Stimulated activated naive CD8-positive, alpha-beta T cell treated with anti-CD3 and anti-CD28 coated beads, Interleukin-15, Interleukin-2, amounts not matched to agents 100 U/mL and 50 U/mL, for 24 hours (primary cell): ENCODE results near the gene CCDC40.

Source experiments
- ATAC-seq: fragments of 150-1000 bp; cut with Tn5 transposase; one replicate; pipeline ENCODE4 v1.10.0; 2021
- DNase-seq: peaks from one replicate; pipeline ENCODE4 v3.0.0; 2021

CCDC40 gene

GRCh38 chr17:80115159-80115558, 78.7 kb downstream of the CCDC40 start:
- no peak for DNase-seq
- no peak for ATAC-seq

DNA sequence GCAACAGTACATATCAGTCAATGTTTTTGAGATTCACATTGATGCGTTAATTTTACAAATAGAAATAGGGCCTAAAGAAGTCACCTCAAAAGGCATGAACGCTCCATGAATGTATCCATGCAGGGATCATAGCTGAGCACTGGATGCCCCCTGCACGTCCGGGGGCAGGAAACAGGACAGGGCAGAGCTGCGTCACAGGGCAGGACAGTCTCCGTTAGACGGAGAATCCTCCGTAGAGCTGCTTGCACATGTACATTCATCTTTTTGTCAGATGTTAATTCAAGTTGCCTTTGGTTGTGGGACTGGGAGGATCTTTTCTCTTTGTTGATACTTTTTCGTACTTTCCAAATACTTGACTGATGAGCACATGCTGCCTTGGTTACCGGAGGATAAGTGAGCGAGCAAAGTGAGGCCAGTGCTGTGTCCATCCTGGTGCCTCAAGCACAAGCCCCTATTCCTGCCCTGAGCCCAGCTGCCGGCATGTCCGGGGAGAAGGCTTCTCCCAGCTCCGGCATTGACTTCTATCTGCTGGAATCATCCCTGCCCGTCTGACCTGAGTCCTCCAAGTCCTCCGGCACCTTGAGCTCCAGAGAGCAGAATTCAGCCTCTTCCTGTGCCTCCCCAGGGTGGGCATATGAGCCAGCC, 80.0 kb downstream of the CCDC40 start:
- ATAC-seq (no peak), DNase-seq (no peak)

DNA sequence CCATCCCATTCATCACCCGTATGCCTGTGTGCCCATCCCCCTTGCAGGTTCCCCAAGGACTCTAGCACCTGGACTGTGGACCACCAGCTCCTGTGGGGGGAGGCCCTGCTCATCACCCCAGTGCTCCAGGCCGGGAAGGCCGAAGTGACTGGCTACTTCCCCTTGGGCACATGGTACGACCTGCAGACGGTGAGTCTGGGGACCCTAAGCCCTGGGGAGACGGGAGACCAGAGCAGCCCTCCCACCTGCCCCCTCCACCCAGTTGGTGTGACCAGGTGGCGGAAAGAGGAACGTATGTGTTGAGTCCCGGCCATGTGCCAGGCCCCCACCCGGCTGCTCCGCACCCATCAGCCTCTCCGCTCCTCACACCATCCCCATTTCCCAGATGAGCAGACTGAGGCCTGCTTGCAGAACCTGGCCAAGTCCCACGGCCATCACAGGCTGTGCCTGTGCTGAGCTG, 80.5 kb downstream of the CCDC40 start:
- DNase-seq (no peak), ATAC-seq (no peak)

DNA sequence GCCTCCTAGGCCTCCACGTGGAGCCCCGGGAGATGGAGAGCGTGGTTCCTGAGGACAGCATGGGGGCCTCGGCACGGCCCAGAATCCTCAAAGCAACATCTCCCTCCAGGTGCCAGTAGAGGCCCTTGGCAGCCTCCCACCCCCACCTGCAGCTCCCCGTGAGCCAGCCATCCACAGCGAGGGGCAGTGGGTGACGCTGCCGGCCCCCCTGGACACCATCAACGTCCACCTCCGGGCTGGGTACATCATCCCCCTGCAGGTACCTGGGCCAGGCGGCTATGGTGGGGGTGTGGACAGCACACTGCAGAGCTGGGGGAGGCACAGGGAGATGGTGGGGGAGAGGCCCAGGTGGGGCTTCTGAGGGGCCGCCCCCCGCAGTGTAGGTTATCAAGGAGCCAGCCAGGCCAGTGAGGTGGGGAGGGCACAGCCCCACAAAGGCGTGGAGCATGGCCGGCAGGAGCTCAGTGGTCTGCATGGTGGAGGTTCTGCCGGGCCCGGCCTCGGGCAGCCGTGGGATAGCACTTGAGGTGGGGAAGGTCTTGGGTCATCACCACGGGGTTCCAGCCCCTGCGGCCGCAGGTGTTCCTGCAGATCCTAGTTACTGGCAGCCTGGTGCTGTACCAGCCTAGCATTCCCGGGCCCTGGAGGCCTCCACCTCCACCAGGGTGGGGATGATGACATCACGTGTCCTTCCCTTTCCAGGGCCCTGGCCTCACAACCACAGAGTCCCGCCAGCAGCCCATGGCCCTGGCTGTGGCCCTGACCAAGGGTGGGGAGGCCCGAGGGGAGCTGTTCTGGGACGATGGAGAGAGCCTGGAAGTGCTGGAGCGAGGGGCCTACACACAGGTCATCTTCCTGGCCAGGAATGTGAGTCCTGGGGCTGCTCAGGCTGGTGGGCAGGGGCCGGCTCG, 81.3 kb downstream of the CCDC40 start:
- no peak for DNase-seq
- ATAC-seq: no peak

DNA sequence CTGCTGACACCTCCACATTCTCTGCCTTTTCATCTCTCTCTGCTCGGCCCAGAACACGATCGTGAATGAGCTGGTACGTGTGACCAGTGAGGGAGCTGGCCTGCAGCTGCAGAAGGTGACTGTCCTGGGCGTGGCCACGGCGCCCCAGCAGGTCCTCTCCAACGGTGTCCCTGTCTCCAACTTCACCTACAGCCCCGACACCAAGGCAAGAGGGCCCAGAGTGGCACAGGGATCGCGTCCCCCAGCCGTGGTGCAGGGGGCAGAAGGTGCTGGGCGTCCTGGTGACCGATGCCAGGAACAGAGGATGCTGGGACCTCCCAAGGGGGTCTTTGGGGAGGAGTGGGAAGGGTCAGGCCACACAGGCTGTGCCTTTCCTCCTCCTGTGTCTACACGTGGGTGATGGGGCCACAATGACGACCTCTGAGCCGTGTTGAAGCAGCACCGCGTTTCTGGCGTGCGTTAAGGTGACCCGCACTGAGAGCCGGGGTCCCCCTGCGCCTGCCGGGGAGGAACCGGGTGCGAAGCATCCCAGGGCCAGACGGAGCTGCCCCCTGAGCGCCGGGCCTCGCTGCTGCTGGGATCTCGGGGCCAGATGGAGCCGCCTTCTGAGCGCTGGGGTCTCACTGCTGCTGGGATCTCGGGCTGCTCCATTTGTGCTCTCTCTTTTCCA, 82.3 kb downstream of the CCDC40 start:
- DNase-seq (no peak), ATAC-seq (no peak)

GRCh38 chr17:80119271-80119791, 82.9 kb downstream of the CCDC40 start:
- ATAC-seq: no peak

DNA sequence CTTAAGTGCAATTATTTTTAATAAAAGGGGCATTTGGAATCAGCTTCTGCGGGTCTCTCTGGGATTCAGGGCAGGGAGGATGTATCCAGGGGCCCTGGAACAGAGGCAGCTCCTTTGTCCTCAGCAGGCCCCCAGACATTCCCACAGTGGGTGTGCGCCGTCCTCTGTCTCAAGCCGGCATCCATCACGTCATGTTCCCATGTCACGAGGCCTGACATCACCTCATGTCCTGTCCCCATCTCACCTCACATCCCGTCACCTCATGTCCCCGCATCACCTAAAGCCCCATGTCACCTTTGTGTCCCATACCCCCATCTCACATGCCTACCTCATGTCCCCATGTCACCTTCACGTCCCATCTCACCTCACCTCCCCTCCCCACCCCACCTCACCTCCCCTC, 83.4 kb downstream of the CCDC40 start:
- ATAC-seq (no peak), DNase-seq (no peak)

More at GRCh38 chr17:80119271-80119791, 82.9 kb downstream of the CCDC40 start:
- DNase-seq: no peak

DNA sequence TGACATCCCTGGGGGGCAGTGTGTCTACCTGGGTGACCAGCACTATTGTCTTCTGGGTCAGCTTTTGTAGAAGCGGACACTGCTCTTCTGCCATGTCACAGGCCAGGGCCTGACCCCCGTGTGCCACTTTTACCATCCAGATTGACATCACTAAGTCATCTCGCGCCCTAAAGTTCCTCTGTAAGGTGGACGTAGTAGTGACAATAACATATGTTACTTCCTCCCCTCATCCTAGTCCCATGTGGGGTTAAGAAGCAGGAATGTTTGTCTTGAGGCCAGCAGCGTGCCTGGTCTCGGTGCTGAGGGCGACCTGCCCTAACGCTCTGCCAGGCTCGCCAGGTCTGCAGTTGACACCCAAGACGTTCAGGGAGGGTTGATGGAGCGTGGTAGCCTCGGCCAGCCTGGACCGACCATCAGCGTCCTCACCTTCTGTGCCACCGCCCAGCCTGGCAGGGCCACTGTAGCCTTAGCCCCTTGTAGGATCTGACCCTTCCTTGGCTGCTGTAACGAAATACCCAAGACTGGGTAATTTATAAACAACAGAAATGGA, 85.7 kb downstream of the CCDC40 start:
- ATAC-seq (no peak), DNase-seq (no peak)

DNA sequence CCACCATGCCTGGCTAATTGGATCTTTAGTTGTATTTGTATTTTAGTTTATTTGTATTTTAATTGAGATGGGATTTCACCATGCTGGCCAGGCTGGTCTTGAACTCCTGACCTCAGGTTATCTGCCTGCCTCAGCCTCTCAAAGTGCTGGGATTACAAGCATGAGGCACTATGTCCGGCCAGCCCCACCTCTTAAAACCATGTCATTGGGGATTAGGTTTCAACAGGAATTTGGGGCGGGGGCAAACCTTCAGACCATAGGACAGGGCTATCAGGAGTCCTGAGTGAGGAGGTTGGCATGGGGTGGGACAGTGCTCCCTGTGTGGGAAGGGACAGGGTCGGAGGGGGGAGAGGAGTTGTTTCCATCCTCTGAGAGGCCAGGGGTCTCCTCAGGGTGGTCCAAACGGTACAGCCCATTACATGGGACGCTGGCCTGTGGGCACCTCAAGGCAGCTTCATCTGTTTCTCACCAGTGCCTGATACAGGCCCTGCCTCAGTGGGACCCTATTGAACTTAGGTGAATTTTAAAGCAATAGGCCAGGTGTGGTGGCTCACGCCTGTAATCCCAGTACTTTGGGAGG, 86.6 kb downstream of the CCDC40 start:
- ATAC-seq (no peak), DNase-seq (no peak)

DNA sequence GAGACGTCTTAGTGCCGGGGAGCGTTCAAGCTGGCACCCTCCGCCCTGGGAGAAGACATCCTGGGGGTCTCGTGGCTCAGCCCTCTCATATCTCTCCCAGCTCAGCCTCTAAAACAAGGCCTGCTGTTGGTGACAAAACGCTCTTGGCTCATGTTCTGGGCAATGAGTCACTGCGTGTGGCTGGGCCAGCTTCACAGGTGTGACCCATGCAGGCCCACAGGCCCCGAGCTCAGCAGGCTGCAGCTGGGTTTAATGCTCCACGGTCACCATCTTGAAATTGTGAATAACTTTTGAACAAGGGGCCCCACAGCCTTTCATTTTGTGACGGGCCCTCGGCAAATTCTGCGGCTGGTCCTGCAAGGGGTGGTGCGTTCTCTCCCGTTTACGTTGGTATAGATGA, 87.3 kb downstream of the CCDC40 start:
- DNase-seq: no peak
- ATAC-seq: no peak

GRCh38 chr17:80124351-80124981, 88.0 kb downstream of the CCDC40 start:
- ATAC-seq (no peak), DNase-seq (no peak)

DNA sequence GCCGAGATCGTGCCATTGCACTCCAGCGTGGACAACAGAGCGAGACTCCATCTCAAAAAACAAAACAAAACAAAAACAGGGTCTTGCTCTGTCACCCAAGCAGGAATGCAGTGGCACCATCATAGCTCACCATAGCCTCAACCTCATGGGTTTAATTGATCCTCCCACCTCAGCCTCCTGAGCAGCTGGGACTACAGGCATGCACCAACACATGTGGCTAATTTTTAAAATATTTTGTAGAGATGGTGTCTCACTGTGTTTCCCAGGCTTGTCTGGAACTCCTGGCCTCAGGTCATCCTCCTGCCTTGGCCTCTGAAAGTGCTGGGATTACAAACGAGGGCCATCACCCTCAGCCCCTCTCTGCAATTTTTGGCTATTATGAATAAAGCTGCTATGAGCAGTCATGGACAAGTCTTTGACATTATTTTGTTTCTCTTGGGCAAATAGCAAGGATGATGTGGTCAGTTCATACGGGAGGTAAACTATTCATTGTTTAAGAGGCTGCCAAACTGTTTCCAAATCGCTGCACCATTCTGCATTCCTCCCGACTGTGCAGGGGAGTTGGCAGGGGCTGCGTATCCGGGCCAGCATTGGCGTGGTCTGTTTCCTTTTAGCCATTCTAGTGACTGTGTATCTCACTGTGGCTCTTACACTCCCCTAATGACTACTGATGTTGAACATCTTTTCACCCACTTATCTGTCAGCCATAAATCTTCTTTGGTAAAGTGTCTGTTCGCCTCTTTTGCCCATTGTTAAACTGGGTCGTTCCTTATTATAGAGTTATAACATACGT, 89.4 kb downstream of the CCDC40 start:
- no peak for DNase-seq
- ATAC-seq: no peak

DNA sequence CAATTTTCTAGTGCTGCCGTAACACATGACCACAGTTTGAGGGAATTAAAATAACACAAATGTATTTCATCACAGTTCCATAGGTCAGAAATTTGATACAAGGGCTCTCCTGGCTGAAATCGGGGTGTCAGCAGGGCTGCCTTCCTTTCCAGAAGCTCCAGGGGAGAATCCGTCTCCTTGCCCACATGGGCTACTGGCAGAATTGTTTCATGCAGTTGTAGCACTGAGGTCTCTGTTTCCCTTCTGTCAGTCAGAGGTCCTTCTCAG, 89.9 kb downstream of the CCDC40 start:
- ATAC-seq (no peak), DNase-seq (no peak)

DNA sequence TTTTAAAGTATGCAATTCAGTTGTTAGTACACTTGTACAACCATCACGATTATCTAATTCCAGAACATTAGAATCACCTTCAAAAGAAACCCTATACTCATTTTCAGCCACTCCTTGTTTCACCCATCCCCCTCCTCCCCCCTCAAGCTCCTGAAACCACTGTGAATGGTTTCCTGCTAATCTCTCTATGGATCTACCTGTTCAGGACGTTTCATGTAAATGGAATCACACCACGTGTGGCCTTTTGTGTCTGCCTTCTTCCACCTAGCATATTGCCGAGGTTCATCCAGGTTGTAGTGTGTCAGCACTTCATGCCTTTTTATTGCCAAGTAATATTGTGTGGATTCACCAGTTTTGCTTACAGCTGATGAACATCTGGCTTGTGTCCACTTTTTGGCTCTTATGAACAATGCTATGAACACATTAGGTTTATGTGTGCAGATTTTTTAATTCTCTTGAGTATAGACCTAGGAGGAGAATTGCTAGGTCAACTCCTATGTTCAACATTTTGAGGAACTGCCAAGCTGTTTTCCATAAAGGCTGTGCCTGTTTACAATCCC, 92.6 kb downstream of the CCDC40 start:
- ATAC-seq (no peak), DNase-seq (no peak)

- DNase-seq: no peak
- no peak for ATAC-seq
Measured at GRCh38 chr17:80130992-80131391, 94.5 kb downstream of the CCDC40 start.

DNA sequence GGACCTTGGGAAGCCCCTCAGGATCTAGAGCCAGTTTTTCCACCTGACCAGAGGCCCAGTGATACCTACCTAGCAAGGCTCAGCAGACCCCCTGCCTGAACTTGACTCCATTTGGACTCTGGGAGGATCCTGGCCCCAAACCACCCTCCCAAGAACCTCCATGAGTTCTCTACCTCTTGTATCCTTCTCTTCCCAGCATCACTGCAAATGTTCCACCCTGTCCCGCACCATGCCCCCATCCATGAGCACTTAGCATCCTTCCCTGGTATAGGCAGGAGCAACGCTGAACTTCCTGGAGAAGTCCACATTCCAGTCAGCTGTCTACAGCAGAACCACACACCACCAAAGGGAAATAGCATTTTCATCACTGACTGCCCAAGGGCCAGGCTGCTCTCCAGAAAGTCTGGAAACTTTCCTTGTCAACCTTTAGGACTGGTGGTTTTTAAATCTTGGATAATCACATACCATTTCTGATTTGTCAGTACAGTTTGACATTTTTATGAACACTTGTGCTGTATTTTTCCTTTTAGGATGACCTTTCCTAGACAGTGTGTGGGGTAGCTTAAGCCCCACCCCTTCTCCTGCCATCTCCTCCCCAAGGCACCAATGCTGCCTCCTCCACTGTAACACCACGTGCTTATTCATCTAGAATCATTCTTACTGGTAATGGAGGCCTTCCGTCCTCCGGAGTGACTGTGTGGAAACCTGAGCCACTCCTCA, 96.6 kb downstream of the CCDC40 start:
- peak; percentile 43 for ATAC-seq
- no peak for DNase-seq

DNA sequence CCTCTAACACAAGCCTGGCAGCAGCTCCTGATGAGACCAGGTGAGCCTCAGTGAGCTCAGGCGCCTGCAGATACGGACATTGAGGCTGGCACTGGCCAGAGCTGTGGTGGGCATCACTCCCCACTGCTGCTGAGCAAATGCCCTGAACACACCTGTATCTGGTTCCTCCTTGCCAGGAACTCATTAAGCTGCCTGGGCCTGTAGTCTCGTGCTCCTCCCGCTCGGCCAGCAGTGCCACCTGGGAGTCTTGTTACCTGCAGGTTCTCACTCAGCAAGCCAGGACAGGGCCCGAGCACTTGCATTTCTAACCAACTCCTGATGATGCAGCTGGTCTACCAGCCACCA, 97.2 kb downstream of the CCDC40 start:
- no peak for DNase-seq
- peak; percentile 14 for ATAC-seq

DNA sequence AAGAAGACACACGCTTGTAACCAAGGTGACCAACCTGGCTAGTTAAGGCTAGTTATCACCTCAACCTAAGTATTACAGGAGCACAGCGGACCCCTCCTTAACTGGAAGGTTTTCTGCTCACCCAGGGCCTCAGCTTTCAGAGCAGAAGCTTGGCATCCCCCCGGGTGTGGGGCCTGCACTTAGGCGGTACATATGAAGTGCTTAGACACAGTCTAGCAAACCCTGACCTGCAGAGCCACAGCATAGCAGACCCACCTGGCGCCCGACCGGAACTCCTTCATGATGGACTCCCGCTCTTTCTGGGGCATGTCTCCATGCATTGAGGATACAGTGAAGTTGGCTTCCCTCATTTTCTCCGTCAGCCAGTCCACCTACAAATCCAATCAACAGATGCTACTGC, 100.7 kb downstream of the CCDC40 start:
- ATAC-seq (no peak), DNase-seq (no peak)

DNA sequence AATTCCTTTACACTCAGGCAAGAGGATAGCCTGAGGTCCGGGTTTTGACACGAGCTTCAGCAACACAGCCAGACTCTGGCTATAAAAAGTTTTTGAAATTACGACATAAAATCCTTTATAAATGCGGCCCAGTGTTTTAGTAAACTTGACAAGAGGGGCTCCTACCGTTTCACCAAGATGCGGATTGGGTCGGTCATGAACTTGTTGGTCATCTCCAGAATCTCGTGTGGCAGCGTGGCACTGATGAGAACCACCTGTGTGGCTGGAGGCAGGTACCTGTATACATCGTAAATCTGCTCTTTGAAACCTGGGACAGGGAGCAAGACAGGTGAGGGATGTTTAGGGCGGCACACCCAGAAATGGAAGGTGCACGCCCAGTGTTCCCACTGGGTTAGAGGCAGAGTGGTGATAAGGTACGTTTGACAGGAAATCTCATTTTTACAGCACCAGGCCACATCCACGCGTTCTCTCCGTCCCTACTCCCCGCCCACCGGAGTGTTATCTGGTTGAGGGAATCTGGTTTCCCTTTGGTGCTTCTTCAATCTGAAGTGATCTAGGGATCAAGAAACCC, 102.5 kb downstream of the CCDC40 start:
- DNase-seq: no peak
- no peak for ATAC-seq
